Activated CD4-positive, CD25-positive, alpha-beta regulatory T cell treated with anti-CD3 and anti-CD28 coated beads, Interleukin-2, amount 50 U/mL, for 24 hours (primary cell): ENCODE results near the gene ME2.
"Not testable (repeated sequence)": the region's sequence is repeated elsewhere in the genome, so short reads cannot be mapped to it uniquely, and the experiment has no call there.

ENCODE experiments used
- ATAC-seq, 2 donors: fragments of 150-1000 bp; cut with Tn5 transposase; one replicate each; pipeline ENCODE4 v1.10.0; 2021; ENCODE audit warnings: mild to moderate bottlenecking in 1 of 2, moderate library complexity in 1 of 2

Gene ME2

GRCh38 chr18:50862401-50862800 is 16.5 kb upstream of the ME2 start:
- ATAC-seq = no peak

- ATAC-seq = no peak
Observed at GRCh38 chr18:50863840-50864375, 15.0 kb upstream of the ME2 start.

GRCh38 chr18:50866765-50867164 is 12.2 kb upstream of the ME2 start:
- no peak for ATAC-seq

GRCh38 chr18:50869150-50869549 is 9.8 kb upstream of the ME2 start:
- no peak for ATAC-seq

GRCh38 chr18:50870138-50870845 is 8.6 kb upstream of the ME2 start:
- ATAC-seq = no peak

GRCh38 chr18:50871846-50872245 is 7.1 kb upstream of the ME2 start:
- ATAC-seq = no peak

- no peak for ATAC-seq
Observed at GRCh38 chr18:50875966-50876536, 2.9 kb upstream of the ME2 start.

GRCh38 chr18:50877545-50878265 is 1.2 kb upstream of the ME2 start:
- no peak for ATAC-seq

GRCh38 chr18:50879302-50880118 is 592 bp downstream of the ME2 start:
- peak; percentile 8 to 11 for ATAC-seq

GRCh38 chr18:50880119-50880465 is 1.2 kb downstream of the ME2 start:
- ATAC-seq = no peak

- not testable (repeated sequence) for ATAC-seq
Observed at GRCh38 chr18:50880944-50881343, 2.0 kb downstream of the ME2 start.

GRCh38 chr18:50886929-50887328 is 8.0 kb downstream of the ME2 start:
- peak in 1 of 2 donors; percentile 48 for ATAC-seq

- ATAC-seq = no peak
Observed at GRCh38 chr18:50895350-50896045, 16.6 kb downstream of the ME2 start.

GRCh38 chr18:50896093-50896492 is 17.2 kb downstream of the ME2 start:
- no peak for ATAC-seq

GRCh38 chr18:50898919-50899318 is 20.0 kb downstream of the ME2 start:
- no peak for ATAC-seq

GRCh38 chr18:50902797-50903196 is 23.9 kb downstream of the ME2 start:
- no peak for ATAC-seq

GRCh38 chr18:50906843-50907242 is 27.9 kb downstream of the ME2 start:
- ATAC-seq = no peak

- ATAC-seq = no peak
Observed at GRCh38 chr18:50909261-50909660, 30.3 kb downstream of the ME2 start.

- no peak for ATAC-seq
Observed at GRCh38 chr18:50911006-50911405, 32.1 kb downstream of the ME2 start.

- ATAC-seq = no peak
Observed at GRCh38 chr18:50917021-50917420, 38.1 kb downstream of the ME2 start.

- no peak for ATAC-seq
Observed at GRCh38 chr18:50918153-50918552, 39.2 kb downstream of the ME2 start.

GRCh38 chr18:50924372-50924771 is 45.5 kb downstream of the ME2 start:
- ATAC-seq = no peak
